HepG2 (cell line): ENCODE results near the gene CCK. TPM values are rescaled to one million over a fixed set of nuclear protein-coding genes. Genes with fewer than 3 reads are reported as not detected.

Experiments used
- ATAC-seq: fragments of 200-7000 bp; cut with Tn5 transposase; 3 replicates; pipeline ENCODE4 v1.9.1; 2020; ENCODE audit warnings: mild to moderate bottlenecking, moderate library complexity
- BruUV-seq: library from RNA; stranded (reverse); fragments of 400-500 nt; replicated peaks from 2 replicates; lab custom pipeline; 2021; lab: Mats Ljungman, UMichigan
- CTCF ChIA-PET: fragments of 300-600 bp; formaldehyde crosslinking; extraction: SDS; loops from one replicate; lab custom pipeline; 2021; ENCODE audit warnings: low total read pairs, inconsistent platforms, low intra/inter-chr PET ratio; lab: Yijun Ruan, JAX
- POLR2A ChIA-PET: fragments of 350-600 bp; sonication (Branson Sonifier 250); formaldehyde crosslinking; loops from one replicate; lab custom pipeline; 2020; ENCODE audit warnings: antibody characterized with exemption, inconsistent platforms; lab: Yijun Ruan, JAX
- DNase-seq: peaks from one replicate; pipeline ENCODE4 v3.0.0-alpha.2; 2015; ENCODE audit warnings: low spot score
- FAIRE-seq: peaks from 3 replicates; lab custom pipeline; 2011; peaks lifted over from hg19 to GRCh38; lab: Jason Lieb, UNC
- H2AFZ ChIP-seq: one replicate; pipeline ENCODE4 v1.6.1; 2011; ENCODE audit warnings: low read length, inconsistent platforms
- H3K27ac ChIP-seq: fragments of 300-600 bp; 3 replicates; pipeline ENCODE4 v1.8.0; 2011; ENCODE audit warnings: mixed run types, mild to moderate bottlenecking, mixed read lengths, low read length, inconsistent platforms; ENCODE audit not compliant: insufficient read depth; ENCODE audit errors: extremely low read length
- H3K27me3 ChIP-seq, 2 experiments: fragments of 200-600 bp in 1 of 2; 2 replicates in 1 of 2; 3 replicates in 1 of 2; pipeline versions ENCODE4 v1.6.0 to v1.8.0; 2011; ENCODE audit warnings: low read length in 2 of 2, mild to moderate bottlenecking in 2 of 2, moderate library complexity in 2 of 2, inconsistent platforms in 1 of 2; ENCODE audit not compliant: insufficient read depth in 2 of 2, control insufficient read depth in 1 of 2
- H3K36me3 ChIP-seq, 2 experiments: fragments of 200-600 bp in 1 of 2; replicated peaks in 1 of 2; 2 replicates in 1 of 2; 3 replicates in 1 of 2; pipeline versions ENCODE4 v1.5.1 to v1.8.0; 2011; ENCODE audit warnings: low read length in 2 of 2, inconsistent platforms in 1 of 2; ENCODE audit not compliant: insufficient read depth in 2 of 2, control insufficient read depth in 1 of 2
- H3K4me1 ChIP-seq: 2 replicates; pipeline ENCODE4 v1.5.1; 2012; ENCODE audit warnings: low read length, inconsistent platforms; ENCODE audit not compliant: insufficient read depth
- H3K4me2 ChIP-seq: 2 replicates; pipeline ENCODE4 v1.6.0; 2011; ENCODE audit warnings: low read depth, low read length, inconsistent platforms
- H3K4me3 ChIP-seq, 3 experiments: fragments of 200-600 bp in 1 of 3; sonication (generic), shearing (Covaris generic) in 1 of 3; replicated peaks in 1 of 3; 2 replicates each; pipeline ENCODE4 v1.5.1; 2011 to 2016; ENCODE audit warnings: low read length in 3 of 3, inconsistent platforms in 2 of 3, low read depth in 2 of 3, mild to moderate bottlenecking in 2 of 3, control low read depth in 1 of 3, mixed read lengths in 1 of 3; ENCODE audit not compliant: insufficient read depth in 1 of 3
- H3K79me2 ChIP-seq: one replicate; pipeline ENCODE4 v1.6.1; 2011; ENCODE audit warnings: low read length, inconsistent platforms; ENCODE audit not compliant: insufficient read depth
- H3K9ac ChIP-seq: 2 replicates; pipeline ENCODE4 v1.6.0; 2011; ENCODE audit warnings: mild to moderate bottlenecking, low read depth, low read length, inconsistent platforms; ENCODE audit not compliant: insufficient read depth
- H3K9me3 ChIP-seq: 2 replicates; pipeline ENCODE4 v1.5.1; 2012; ENCODE audit warnings: mild to moderate bottlenecking, low read length
- H4K20me1 ChIP-seq: 2 replicates; pipeline ENCODE4 v1.6.0; 2011; ENCODE audit warnings: inconsistent platforms, mild to moderate bottlenecking, low read length, moderate library complexity; ENCODE audit not compliant: insufficient read depth
- AHR ChIP-seq: IDR thresholded peaks from 2 replicates; pipeline ENCODE4 v1.6.1; 2018; ENCODE audit warnings: missing genetic modification reagents, missing compliant biosample characterization
- EED ChIP-seq: sonication (generic); formaldehyde crosslinking; IDR thresholded peaks from 2 replicates; pipeline ENCODE4 v1.5.0; 2020; ENCODE audit warnings: mild to moderate bottlenecking, missing genetic modification reagents
- HCFC1 ChIP-seq: fragments of 150-350 bp; IDR thresholded peaks from 2 replicates; pipeline ENCODE4 v1.6.1; 2014; ENCODE audit warnings: low read depth, low read length
- HNRNPLL ChIP-seq: fragments of 200-400 bp; formaldehyde crosslinking; IDR thresholded peaks from 2 replicates; pipeline ENCODE4 v1.6.1; 2017; ENCODE audit warnings: mild to moderate bottlenecking, low read depth, low read length; ENCODE audit not compliant: poor library complexity, severe bottlenecking
- IKZF5 ChIP-seq: IDR thresholded peaks from 2 replicates; pipeline ENCODE4 v1.6.1; 2018; ENCODE audit warnings: missing genetic modification reagents, mild to moderate bottlenecking, missing compliant biosample characterization
- KLF6 ChIP-seq: IDR thresholded peaks from 2 replicates; pipeline ENCODE4 v1.8.0; 2016; ENCODE audit warnings: missing biosample characterization, missing genetic modification reagents
- STAT6 ChIP-seq: sonication (generic); formaldehyde crosslinking; IDR thresholded peaks from 2 replicates; pipeline ENCODE4 v1.4.0; 2020; ENCODE audit warnings: missing genetic modification reagents, mild to moderate bottlenecking, borderline replicate concordance
- ZBTB44 ChIP-seq: sonication (generic); formaldehyde crosslinking; IDR thresholded peaks from 2 replicates; pipeline ENCODE4 v1.4.0; 2020; ENCODE audit warnings: missing genetic modification reagents
- ZEB1 ChIP-seq: IDR thresholded peaks from 2 replicates; pipeline ENCODE4 v1.6.1; 2012; ENCODE audit warnings: mild to moderate bottlenecking, low read depth, inconsistent platforms; ENCODE audit not compliant: insufficient replicate concordance
- ZFAT ChIP-seq: sonication (generic); formaldehyde crosslinking; conservative IDR thresholded peaks from 2 replicates; pipeline ENCODE4 v1.8.1; 2023; ENCODE audit warnings: missing genetic modification reagents, inconsistent platforms
- ZNF329 ChIP-seq: sonication (generic); formaldehyde crosslinking; IDR thresholded peaks from 2 replicates; pipeline ENCODE4 v1.9.0; 2021; ENCODE audit warnings: low read depth, mild to moderate bottlenecking, missing genetic modification reagents
- ZNF747 ChIP-seq: sonication (generic); formaldehyde crosslinking; IDR thresholded peaks from 2 replicates; pipeline ENCODE4 v1.8.1; 2023; ENCODE audit warnings: missing genetic modification reagents, mild to moderate bottlenecking, borderline replicate concordance
- WGBS: methylation state at CpG from one replicate; pipeline ENCODE4 v1.1.6; 2017; ENCODE audit warnings: low lambda C conversion rate; 5-methylcytosine and 5-hydroxymethylcytosine counted together
- in situ Hi-C: cut with HindIII; loops from 2 replicates; pipeline ENCODE4 v1.10.0; 2017; ENCODE audit warnings: low pct_unique_long_range_greater_than_20kb; ENCODE audit not compliant: extremely low pct_ligation_motif_present
- intact Hi-C: fragments of 100-400 bp; cut with micrococcal nuclease; formaldehyde crosslinking; loops from one replicate; pipeline ENCODE4 v1.10.0; 2022; ENCODE audit not compliant: unreplicated experiment
- polyA plus RNA-seq, 8 experiments: library from polyadenylated mRNA; depleted of rRNA in 3 of 8; stranded (reverse) in 7 of 8; unstranded in 1 of 8; fragments of >200 nt; fragmentation: Illumina TruSeq in 4 of 8; extraction: Trizol in 4 of 8; gene quantifications; 2 replicates each; pipeline versions ENCODE4 v1.2.1 to v1.2.3, GENCODE V29; 2011 to 2016; ENCODE audit warnings: low read depth in 4 of 8, missing spikeins in 1 of 8, mixed read lengths in 1 of 8; ENCODE audit not compliant: insufficient read depth in 1 of 8
- total RNA-seq, 5 experiments: library from RNA; depleted of rRNA; stranded (reverse); fragments of >200 nt; fragmentation: Illumina TruSeq; extraction: Trizol; gene quantifications; 2 replicates each; pipeline ENCODE4 v1.2.3, GENCODE V29; 2016; ENCODE audit warnings: low read depth in 1 of 5

The CCK gene
- total and polyA plus RNA-seq, 2 of the 13 experiments (the other 11 are each of a cell fraction or from before 2014, with no cell fraction given): not detected

- no TSS peak for BruUV-seq
- Histone ChIP-seq H3K4me1 (peaks cover 16% of the 10 kb centered on the region), H2AFZ (no peak overlapping the region), H3K9me3 (no peaks in the 10 kb centered on the region), H3K36me3 (no peaks in the 10 kb centered on the region), H4K20me1 (no peaks in the 10 kb centered on the region), H3K9ac (no peak overlapping the region), H3K27ac (no peak overlapping the region), H3K79me2 (no peaks in the 10 kb centered on the region), H3K4me3 (no peak overlapping the region), H3K4me2 (no peak overlapping the region), H3K27me3 (peaks cover 0 to 3% of the 10 kb centered on the region in 2 experiments; a peak in 1 of 5 replicates)
- CTCF ChIA-PET: no interaction called here
- intact Hi-C loops: no loop called here
- no peak for TF ChIP-seq HNRNPLL
- no peak for TF ChIP-seq IKZF5
- no peak for TF ChIP-seq ZNF329 (CRISPR knock-in tag)
- TF ChIP-seq ZEB1: no peak
- TF ChIP-seq ZFAT: no peak
- TF ChIP-seq ZBTB44 (CRISPR knock-in tag): no peak
- TF ChIP-seq EED (CRISPR knock-in tag): no peak
- no peak for TF ChIP-seq KLF6 (CRISPR knock-in tag)
- TF ChIP-seq HCFC1: no peak
- no peak for TF ChIP-seq ZNF747
- TF ChIP-seq STAT6 (CRISPR knock-in tag): no peak
- no peak for TF ChIP-seq AHR (CRISPR knock-in tag)
- in situ Hi-C loops: no loop called here
- POLR2A ChIA-PET: no interaction called here
- ATAC-seq (no peak), DNase-seq (no peak), FAIRE-seq (no peak)
- WGBS: 0% methylated on average over 1 of the region's 1 CpG
These were observed 26.0 kb upstream of the CCK start for GRCh38 chr3:42292009-42292408.
